Retina (tissue), 1 donor: ENCODE data around the gene PDE10A.

ENCODE experiments used
- DNase-seq: peaks from one replicate; pipeline ENCODE4 v3.0.0-alpha.2; 2016

PDE10A gene

DNA sequence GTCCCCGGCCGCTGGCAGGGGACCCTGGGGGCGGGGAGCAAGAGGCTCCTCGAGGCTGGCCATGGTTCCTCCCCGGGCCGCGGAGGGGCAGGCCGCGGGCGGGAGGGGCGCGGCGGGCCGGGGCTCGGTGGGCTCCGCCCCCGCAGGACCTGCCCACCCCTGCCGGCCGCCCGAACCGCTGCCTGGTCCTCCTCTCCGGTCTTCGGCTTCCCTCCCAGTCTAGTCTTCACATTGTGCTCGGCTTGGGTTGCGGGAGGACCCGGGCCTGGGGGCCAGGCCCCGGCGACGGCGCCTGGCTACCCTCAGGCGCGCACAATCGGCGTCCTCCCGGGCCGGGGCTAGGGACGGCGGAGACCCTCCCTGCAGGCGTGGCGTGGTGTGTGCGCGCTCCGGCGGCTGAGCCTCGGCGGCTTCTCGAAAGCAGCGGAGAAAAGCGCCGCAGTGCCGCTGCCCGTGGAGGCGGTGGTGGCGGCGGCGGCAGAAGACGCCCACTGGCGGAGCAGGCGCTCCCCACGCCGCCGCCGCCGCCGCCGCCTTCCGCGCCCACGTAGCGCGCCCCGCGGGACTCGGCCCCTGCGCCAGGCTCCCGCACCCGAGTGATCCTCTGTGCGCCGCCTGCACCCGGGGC, at the start of gene PDE10A:
TSS of gene PDE10A (minus strand) at position 493 of the 628 bp plus-strand sequence. CDS start at position 63, 430 bp downstream.
- peak; percentile 85 for DNase-seq

DNA sequence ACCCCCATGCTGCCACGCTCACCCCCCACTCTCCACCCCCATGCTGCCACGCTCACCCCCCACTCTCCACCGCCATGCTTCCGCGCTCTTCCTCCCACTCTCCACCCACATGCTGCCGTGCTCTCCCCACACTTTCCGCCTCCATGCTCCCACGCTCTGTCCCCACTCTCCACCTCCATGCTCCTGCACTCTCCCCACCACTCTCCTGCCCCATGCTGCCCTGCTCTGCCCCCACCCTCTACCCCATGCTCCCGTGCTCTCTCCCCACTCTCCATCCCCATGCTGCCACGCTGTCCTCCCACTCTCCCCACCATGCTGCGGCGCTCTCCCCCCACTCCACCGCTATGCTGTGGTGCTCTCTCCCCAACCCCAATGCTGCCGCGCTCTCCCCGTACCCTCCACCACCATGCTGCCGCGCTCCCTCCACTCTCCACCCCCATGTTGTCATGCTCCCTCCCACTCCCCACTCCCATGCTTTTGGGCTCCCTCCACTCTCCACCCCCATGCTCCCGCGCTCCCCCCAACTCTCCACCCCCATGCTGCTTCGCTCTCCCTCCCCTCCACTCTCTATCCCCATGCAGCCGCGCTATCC, 46.0 kb upstream of the PDE10A start:
- DNase-seq: no peak

DNA sequence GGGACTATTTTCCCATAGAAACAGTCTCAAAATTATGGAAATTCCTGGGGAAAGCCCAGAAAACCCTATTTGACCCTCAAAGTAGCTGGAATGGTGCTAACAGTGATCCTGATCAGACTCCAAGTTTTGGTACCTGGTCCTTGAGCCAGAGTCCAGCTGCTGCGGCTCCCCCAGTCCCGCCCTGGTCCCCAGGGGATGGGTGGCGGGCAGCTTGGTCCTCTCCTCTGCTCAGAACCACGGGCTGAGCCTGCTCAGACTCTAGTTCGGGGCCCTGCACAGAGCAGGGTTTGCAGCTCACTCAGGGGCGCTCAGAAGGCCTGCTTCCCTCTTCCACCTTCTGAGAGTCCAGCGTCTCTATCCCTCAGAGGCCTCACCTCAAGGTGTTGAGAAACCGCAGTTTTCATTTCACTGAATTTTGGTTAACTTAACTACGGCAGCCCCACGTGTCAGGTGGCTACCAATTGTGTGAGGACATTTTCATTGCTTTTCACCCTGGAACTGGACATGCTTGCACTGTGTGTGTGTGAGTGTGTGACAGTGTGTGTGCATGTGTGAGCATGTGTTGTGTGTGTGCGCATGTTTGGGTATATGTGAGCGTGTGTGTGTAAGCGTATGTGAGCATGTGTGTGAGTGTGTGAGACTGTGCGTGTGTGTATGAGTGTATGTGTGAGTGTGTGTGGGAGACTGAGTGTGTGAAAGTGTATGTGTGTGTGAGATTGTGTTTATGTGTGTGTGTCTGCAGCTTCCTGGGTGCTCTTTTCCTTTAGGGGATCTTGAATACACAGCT, 44.2 kb upstream of the PDE10A start:
- no peak for DNase-seq

DNA sequence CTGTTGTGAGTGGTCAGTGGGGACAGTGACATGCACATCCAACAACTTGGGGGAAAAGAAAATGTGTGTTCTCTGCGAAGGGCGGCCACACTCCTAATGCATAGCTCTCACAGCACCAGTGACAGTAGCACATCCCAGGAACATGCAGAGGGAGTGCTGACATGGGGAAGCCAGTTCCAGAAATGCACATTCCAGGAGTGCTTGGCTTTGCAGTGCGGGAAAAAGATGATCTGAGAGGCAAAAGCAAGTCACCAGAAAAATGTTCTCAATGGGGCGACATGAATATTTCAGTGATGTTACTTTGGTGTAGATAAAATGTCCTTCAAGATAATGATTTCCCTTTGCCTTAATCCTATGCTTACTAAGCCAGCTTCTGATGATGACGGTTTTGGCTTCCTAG, 42.9 kb upstream of the PDE10A start:
- no peak for DNase-seq

DNA sequence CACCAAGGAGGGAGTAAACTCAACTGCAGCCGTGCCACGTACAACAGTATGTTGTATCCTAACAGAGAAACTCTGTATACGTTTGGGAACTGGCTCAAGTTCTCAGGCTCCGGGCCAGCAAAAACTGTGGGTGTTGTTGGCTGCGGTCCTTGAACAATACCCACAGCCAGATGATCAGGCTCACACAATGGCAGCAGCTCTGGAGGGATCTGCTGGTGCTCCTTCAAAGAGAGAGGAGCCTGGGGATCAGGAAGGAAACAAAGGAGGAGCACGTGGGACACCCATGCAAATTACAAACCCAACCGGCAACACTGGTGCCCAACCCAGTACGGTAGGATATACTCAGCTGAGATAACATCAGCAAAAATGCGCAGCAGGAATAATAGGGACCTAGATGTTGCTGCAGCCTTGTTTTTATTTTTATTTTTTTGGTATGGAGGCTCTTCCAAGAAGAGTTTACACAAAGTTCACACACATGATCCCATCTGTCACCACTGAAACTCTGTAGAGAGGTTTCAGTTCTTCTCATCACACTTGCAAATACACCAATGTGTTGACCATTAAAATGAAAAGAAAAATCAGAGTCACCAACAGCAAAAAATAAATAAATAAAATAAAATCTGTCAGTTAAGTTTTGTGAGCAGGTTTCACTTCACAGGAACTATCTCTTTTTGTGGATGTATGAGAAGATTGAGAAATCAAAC, 41.2 kb upstream of the PDE10A start:
- DNase-seq: no peak

DNA sequence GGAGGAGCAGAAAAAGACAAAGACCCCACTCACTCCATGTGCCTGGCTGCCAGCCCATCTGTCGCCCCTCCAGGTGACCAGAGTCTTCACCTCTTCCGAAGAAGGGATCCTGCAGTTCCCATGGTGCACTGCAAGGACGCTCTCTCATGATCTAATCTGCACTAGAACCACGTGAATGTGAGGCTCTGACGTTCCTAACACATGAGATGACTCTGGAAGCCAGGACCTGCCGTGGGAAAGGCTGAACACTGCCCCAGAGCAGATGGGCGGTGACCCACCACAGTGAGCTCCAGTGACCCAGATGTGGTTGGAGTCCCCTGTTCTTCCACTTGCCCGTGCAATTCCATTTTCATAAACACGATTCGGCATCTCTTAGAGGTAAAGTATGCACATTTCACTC, 39.6 kb upstream of the PDE10A start:
- DNase-seq: no peak

DNA sequence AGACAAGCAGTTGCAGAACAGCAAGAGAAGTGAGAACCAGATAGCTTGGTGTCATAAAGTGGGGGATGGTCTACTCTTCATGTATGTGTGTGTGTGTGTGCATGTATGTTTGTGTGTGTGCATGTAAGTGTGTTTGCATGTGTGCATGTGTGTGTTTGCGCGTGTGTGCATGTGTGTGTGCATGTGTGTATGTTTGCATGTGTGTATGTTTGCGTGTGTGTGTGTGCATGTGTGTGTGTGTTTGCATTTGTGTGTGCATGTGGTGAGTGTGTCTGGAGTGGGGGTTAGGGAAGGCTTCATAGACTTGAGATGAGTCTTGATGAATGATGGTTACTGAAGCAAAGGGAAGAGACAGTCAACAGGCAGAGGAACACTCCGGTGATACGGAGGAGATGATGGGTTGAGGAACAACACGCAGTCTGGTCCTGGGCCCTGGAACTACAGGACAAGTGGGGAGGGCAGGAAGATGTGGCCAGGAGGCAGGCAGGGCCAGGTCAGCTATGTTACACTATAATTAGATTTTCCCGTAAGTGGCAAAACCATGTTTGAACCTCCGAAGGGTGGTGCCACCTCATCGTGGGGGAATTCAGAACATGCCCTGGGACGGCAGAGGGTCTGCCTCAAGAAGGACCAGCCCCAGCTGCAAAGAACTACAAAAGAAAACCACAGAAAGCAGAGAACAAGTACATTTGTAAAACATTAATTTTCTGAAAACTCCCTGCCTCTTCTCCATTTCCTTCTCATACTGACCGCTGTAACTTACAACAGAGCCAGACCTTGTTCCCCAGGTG, 38.7 kb upstream of the PDE10A start:
- DNase-seq: no peak

DNA sequence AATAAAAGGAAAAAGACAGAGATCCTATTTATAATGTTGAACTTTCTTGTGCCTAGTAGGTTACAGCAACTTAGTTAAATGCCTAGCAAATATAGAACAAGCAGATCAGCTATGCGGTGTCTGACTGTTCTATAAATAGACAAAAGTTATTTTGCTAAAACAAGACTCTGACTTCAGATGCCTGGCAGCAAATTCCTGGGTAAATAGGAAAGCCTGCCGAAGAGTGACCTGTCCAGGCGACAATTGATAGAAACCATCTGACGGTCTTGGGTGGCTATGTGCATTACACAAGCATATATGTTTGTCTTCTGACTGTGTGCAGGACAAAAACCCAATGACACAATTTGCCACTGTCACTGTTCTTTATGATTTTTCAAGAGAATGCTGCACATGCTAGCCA, 38.0 kb upstream of the PDE10A start:
- no peak for DNase-seq

DNA sequence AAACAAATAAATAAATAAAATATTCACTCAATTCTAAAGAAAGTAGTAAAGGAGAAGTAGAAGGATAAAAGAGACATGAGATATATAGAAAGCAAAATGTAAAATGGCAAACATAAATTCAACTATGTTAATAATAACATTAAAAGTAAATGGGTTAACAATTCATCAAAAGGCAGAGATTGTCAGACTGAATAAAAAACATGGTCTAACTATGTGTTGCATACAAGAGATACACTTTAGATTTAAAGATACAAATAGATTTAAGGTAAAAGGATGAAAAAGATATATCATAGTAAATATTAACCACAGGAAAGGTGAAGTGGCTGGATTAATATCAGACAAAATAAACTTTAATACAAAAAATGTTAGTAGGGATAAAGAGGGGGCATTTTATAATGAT, 35.8 kb upstream of the PDE10A start:
- no peak for DNase-seq

DNA sequence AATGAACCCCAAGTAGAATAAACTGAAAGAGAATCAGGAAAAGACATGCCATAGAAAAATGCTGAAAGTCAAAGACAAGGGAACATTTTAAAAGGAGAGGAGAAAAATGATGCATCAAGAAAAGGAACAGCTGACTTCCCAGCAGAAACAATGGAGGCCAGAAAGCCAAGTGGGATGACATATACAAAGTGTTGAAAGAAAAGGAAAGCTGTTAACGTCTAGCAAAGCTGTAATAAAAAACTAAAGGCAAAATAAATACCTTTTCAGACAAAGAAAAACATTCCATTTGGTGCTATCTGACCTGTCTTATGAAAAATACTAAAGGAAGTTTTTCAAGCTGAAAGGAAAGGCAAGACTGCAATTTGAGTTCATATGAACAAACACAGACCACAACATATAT, 34.1 kb upstream of the PDE10A start:
- DNase-seq: no peak

DNA sequence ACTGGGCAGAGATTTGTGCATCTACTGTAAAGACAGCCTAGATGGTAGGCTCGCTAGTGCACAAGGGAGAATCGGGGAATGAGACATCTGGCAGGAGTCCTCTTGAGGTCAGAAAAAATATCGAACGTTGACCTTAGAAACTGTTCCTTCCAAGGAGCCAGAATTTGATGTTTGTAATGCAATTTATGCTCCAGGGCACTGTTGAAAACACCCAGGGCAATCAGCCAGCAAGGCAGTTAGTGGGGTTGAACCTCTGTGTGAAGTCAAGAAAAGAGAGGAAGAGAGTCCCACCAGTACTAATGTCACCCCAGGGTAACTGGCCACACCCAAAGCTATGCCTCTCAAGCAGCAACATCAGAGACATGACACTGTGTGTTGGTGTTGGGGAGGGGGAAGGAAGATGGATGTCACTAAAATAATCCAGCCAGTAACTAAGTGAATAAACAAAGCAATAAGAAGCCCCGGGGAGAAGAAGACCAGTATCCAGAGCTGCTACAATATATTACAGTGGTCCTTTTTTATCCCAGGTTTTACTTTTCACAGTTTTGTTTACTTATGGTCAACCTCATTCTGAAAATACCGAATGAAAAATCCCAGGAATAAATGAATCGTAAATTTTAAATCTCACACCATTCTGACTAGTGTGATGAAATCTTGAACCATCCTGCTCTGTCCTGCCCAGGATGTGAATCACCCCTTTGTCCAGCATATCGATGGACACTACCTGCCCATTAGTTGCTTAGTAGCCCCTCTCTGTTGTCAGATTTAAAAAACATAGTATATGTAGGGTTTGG, 32.9 kb upstream of the PDE10A start:
- DNase-seq: no peak

DNA sequence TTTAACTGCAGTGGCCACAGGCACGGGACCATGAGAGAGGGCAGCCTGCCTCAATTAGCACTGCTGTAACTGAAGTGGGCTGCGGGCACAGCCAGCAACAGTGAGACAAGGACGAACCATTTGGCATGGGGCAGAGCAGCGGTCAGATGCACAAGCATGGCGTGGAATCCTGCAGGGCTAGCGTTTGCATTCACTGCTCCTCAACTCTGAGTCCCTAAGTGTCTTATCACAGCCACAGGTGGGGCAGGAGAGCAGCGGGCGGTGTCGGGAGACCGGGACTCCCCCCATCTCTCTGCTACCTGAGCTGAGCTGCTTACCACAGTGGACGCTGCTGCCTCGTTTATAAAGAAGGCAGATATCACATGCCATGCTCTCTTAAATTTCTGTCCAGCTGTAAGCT, 31.3 kb upstream of the PDE10A start:
- no peak for DNase-seq

DNA sequence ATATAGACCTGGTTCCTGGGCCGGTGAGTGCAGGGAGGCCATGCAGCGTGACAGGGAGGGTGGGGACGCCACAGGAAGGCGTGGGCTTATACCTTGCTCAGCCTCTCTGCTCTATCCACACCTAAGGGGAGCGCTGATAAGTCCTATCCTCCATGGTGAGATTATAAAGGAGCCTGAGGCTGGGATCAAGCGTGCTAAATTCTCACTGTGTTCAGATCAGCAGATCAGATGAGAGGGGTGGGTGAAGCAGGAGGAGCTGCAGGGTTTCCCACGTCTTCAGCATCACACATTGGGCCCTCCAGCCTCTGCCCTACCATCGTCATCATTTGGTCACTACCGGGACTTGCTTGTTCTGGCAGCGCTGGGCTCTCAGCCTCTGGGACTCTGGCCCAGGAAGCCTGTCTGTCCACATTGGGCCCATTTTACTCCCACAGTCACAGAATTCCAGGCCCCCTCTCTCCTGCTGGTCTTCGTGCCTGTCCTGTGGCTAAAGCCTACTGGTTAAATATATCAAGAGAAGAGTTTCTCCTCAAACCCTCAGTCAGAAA, 29.1 kb upstream of the PDE10A start:
- no peak for DNase-seq

DNA sequence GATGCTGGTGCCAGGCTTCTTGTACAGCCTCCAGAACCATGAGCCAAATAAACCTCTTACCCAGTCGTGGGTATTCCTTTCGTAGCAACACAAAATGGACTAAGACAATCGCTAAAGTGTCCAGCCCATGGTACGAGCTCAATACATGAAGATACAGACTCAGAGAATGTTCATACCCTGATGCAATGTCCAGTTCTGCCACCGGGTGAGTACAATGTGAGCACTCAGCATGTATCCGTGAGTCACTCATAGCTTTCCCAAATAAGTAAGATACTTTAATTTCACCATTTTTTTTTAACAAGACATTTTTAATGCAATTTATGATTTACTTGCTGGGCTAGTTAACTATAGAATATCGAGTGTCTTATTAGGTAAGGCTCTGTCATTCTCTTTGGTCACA, 26.7 kb upstream of the PDE10A start:
- no peak for DNase-seq

DNA sequence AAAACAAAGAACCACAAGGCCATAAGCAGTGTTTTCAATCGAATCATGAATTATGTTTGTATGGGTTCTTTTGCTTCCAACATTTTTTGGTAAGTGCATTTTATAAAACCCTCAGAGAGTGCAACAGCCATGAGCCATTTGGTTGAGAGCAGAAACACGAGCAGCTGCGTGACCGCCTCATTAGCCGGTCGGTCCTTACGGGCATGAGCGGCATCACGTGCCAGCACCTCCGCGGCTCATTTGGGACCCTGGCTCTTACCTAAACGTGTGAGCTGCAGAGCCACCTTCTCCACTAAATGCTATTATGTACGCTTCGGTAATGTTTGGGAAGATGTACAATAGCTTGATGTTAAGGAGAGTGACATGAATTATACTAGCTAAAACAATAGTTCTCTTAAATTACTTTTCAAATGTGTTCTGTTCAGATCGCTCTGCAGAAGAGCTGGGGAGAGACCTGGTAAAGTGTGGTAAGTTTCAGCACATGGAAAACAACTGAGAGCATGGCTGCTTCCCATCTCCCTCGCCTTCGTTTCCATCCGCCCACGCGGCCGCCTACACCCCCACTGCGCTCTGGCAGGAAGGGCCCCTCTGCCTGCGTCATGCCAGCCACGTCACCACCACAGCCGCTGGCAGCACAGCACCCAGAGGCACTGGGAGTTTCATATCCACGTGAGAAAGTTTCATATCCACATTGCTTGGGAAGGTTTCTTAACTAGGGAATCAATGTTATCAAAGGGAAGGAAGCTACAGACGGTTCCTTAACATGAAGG, 23.7 kb upstream of the PDE10A start:
- DNase-seq: no peak

DNA sequence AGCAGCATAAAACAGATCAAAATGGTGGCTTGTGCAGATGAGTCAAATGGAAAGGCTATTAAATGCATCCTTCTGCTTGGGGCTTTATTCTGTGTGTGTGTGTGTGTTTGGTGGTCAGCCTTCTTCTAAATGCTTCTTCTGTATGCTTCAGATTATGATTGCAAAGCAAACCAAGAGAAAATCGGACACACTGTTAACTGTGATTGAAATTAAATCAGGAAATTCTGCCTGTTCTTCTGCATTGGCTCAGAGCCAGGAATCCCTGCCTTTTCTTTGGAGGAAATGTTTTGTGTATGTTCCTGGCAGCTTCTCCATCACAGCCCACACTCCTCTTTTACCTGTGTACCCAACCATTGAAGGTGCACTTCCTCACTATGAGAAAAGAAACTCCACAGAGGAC, 22.3 kb upstream of the PDE10A start:
- DNase-seq: no peak

DNA sequence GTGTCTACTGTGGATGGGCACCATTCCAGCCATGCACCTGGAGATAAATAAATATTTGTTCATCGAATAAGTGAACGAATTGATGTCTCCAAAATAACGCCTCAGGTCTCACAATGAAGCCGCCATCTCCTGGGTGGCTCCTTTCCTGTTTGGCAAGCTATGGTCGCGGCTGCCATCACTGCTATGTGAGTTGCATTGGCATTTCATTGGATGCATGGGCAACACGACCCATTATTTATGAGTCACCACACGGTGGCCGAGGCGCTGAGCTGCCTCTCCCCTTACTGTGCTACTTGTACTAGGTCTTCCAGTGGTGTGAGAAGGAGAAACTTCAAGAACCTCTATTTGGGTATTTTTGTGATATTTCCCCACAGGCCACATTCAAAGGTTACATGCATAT, 21.3 kb upstream of the PDE10A start:
- DNase-seq: no peak

DNA sequence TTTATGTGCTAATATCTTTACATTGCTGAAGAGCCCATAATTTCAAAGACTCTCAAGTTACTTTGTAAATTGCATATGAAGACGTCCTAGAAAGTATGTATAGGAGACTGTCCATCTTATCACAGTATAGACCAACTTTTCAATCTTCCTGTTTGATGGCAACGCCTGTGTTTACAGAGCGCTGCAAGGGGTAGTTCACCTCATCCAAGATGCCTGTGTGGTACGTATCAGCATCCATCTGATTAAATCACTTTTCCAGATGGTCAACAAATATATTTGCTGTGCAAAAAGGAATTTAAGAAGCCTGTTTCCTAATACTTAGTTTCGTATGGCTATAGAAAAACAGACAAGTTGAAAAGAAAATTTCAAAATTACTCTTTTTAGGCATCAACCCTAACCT, 17.9 kb upstream of the PDE10A start:
- DNase-seq: no peak

DNA sequence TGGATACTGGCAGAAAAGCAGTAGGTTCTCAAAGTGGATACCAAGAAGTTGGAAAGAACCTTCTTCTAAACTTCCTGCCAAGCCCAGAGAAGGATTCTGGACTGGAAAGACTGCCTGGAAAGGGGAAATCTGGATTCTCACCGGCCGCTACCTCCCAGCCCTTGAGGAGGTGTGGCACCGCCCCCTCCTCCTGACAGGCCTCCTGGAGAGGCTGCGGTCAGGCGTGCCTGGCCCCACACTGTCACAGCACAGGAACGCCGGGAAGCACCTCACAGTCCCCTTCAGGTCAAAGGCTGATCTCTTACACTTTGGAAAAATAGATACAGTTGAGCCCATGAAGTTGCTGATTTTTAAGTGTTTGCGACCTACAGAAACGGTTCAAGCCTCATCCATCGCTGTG, 16.3 kb upstream of the PDE10A start:
- no peak for DNase-seq

DNA sequence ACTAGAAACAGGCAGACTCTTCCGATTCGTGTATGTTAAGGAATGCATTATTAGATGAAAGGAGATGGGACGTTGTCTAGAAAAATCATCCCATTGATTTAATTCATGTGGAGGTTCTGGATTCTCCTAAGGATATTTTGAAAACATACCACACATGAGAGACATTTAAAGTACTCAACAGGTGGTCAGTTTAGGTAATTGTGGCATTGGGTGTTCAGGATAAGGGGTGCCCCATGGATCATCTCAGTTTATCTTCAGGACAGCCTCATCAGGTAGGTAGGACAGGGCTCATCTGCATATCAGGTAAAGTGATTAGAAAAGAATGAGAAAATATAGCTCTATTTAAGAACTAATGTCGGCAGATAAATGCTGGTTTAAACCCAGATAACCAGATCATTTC, 15.9 kb upstream of the PDE10A start:
- DNase-seq: no peak

DNA sequence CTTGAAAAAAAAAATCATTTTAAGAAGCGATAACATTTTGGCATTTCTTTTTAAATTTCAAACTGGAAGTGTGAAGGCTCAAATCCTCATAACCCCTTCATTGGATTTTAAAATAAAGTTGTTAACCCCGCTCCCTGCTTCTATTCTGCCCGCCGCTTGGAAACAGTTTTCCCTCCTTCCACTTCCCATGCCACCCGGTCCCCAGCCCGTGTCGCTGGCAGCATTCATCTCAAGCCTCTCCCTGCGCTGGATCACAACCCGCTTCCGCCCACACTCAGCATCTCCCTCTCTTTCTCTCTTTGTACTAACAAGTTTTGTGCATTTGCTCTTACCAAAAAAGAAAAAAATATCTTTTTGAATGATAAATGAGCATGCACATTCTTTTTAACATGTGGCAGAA, 15.4 kb upstream of the PDE10A start:
- DNase-seq: no peak
